HG03135 (cell line): ENCODE data around the gene GPHB5.
"Not testable (repeated sequence)": the region's sequence is repeated elsewhere in the genome, so short reads cannot be mapped to it uniquely, and the experiment has no call there.

Source experiments
- ATAC-seq: cut with Tn5 transposase; IDR thresholded peaks from one replicate; pipeline ENCODE4 v1.9.1; 2021; ENCODE audit warnings: mild to moderate bottlenecking, moderate library complexity; ENCODE audit not compliant: unreplicated experiment

The GPHB5 gene

GRCh38 chr14:63296060-63296563, 22.6 kb downstream of the GPHB5 start:
- ATAC-seq, result no peak

DNA sequence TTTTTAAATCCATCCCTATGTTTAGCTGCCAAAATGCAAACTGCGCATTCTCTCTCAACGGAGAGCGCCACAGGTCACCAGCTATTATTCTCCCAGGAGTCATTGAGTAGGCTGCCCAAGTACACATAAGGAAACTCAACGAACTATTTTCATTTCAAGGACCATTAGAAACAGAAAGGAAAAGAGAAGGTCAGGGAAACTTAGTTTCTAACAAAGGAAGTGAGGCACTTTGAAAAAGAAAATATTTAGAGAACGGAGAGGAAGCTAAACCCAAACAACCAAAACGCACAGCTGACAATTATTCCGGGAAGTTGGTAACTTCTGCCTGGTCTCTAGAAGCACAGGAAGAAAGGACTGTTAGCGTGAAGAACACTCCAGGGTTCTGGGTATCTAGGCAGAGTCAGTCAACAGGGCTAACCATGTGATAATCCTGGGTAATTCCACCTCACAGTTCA, 23.5 kb downstream of the GPHB5 start:
- ATAC-seq, result no peak

DNA sequence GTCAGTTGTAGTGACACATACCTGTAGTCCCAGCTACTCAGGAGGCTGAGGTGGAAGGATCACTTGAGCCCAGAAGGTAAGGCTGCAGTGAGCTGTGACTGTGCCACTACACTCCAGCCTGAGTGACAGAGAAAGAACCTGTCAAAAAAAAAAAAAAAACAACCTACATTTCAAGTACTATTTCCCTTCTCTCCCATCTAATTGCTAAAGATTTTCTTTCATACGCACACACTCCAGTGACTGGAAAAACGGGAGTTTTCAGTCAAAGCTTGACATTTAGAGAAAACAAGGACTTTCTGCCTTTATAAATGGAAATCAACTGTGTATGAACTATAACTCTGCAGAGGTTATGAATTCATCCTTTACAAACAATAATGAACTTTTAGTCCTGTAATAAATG, 25.9 kb downstream of the GPHB5 start:
- ATAC-seq, result no peak

GRCh38 chr14:63290741-63291430, 27.8 kb downstream of the GPHB5 start:
- ATAC-seq, result no peak

GRCh38 chr14:63288853-63289252, 29.9 kb downstream of the GPHB5 start:
- ATAC-seq, result no peak

DNA sequence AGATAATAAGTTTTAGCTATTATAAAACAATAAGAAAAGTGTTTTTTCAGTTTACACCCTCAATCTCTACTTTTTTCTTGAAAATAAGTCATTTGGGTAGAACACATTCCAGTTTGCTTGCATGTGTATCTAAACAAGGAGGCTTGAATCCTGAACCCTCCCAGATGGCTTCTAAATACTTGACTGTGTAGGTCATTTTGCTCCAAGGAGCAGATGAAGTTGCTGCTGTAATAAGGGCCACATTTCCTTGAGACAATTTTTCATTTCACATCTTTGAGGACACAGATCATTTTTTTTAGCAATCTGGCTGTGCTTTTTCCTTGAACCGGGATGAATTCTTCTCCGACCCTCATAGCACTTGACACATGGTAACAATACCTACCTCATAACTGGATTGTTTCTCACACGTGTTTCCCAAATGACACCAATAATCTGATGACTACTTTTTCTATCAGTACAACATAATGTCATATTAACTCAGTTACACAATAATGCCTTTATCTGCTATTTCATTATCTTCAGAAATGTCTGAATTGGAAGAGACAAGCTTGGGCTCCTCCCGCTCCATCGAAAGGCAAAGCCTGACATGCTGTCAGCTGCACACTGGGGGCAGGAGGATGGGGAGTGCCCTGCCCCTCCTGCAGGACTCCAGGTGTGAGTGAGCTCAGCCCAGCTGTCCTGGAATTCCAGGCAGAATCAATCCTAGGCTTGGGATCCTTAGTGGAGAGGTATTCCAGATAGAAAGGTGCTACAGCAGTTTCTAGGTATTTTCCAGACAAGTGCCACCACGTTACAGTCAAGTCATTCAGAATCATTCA, 30.9 kb downstream of the GPHB5 start:
- ATAC-seq, result no peak

GRCh38 chr14:63286071-63286470, 32.7 kb downstream of the GPHB5 start:
- no peak for ATAC-seq

- ATAC-seq, result no peak
Observed at GRCh38 chr14:63283884-63284248, 34.9 kb downstream of the GPHB5 start.

- ATAC-seq, result no peak
Observed at GRCh38 chr14:63282997-63283883, 35.5 kb downstream of the GPHB5 start.

DNA sequence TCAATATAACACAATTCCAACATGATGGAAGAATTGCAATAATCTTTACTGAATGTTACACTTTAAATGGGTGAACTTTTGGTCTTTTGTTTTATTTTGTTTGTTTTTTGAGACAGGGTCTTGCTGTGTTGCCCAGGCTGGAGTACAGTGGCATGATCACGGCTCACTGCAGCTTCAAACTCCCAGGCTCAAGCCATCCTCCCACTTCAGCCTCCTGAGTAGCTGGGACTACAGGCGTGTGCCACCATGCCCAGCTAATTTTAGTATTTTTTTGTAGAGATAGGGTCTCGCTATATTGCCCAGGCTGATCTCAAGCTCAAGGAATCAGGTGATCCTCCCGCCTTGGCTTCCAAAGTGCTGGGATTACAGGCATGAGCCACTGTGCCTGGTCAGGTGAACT, 38.8 kb downstream of the GPHB5 start:
- not testable (repeated sequence) for ATAC-seq

DNA sequence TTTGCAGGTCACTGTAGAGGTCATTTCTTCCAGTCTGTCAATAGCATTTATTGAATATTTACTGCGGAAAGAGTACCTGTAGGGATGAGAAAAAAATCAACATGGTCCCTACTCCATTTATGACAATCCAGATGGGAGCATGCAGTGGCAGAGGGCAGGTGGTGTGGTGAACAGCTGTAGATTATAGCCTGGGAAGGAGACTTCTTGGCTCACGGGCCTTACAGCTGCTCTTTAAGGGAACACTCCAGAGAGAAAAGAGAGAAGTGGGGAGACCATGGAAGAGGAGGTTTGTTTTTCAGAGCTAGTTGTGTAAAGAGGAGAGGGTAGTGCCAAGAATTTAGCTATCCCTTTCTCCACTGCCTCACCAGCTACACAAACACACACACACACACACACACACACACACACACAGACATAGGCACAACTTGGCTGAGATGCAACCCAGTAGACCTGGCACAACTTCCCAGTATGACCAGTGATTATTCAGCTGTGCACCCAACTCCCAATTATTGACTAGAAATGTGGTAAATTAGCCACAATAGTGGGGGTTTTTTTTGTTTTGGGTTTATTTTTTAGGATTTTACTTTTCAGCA, 41.0 kb downstream of the GPHB5 start:
- ATAC-seq, result no peak

DNA sequence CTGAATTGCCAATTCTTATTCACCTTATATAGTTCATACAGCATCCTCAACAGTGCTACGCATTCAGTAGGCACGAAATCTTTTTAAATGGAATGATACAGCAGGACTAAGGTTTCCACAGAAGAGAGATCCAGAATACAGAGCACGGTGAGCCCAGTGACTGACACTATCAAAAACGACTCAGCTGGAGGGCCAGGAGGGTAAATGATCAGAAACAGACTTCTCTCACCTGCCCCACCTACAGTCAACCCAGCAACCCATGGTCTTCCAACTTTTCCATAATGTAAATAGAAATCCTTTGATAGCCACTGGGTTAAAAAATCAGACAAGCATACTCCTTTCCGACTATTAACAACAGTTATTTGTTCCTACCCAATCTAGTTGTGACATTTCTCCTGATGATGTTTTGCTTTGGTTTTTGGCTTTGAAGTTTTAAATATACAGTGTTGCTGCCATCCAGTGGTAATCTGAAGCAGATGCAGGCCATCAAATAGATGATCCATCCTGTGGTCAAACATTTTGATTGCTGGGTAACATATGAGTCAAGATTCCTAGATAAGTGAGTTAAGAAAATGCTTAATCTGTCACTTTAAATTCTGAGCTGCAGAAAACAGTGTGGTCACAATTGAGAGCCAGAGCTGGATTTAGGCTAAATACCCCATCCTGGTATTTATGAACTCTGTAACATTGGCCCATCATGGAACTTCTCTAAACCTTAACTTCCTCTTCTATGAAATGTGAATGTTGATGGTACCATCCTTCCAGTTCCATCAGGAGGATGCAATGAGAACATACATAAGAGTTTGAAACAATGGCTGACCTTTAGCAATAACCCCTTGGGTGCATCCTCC, 42.0 kb downstream of the GPHB5 start:
- peak; percentile 78 for ATAC-seq

DNA sequence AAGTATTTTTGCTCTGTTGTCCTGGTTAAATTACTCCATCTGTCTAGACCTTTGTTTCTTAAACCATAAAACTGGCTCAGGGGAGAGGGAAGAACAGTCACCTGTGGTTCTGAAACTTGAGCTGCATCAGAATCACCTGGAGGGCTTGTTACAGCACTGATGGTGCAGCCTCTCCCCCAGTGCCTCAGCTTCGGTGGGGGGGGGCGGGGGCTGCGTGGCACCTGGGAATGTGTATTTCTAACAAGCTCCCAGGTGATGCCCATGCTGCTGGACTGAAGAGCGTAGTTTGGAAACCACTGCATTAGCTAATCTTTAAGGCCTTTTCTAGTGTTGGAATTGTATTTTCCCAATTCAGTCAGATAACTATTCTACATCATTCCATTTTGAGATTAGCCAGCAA, 42.7 kb downstream of the GPHB5 start:
- no peak for ATAC-seq

GRCh38 chr14:63275611-63276010, 43.1 kb downstream of the GPHB5 start:
- ATAC-seq, result no peak

GRCh38 chr14:63273717-63274655, 44.7 kb downstream of the GPHB5 start:
- ATAC-seq, result no peak

GRCh38 chr14:63273129-63273528, 45.6 kb downstream of the GPHB5 start:
- no peak for ATAC-seq

- no peak for ATAC-seq
Observed at GRCh38 chr14:63269561-63270225, 49.0 kb downstream of the GPHB5 start.

DNA sequence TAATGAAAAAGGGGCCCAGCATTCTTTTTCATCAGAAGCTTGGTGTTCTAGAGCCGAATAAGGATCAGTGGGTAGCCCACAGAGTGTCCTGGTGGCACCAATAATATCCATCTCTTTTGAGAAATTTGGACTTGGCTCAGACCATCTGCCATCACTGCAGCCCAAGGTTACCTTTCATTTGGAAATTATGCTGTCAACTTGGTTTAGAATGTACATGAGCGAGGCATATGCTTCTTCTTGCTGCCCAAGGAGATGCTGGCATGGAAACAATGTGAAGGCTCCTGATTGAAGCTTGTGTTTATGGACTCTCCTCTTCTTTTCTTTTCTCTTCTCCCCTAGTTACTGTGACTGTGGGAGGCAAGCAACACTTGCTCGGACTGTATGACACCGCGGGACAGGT, 50.0 kb downstream of the GPHB5 start:
- no peak for ATAC-seq
